CD1c-positive myeloid dendritic cell (primary cell): ENCODE data around the gene OR2H1.

Experiments used
- DNase-seq: peaks from one replicate; pipeline ENCODE4 v3.0.0-alpha.2; 2016; ENCODE audit errors: extremely low spot score

Gene OR2H1

GRCh38 chr6:29483735-29484134 is 26.8 kb downstream of the OR2H1 start:
- no peak for DNase-seq

- no peak for DNase-seq
Observed at GRCh38 chr6:29486577-29486976, 29.6 kb downstream of the OR2H1 start.

- no peak for DNase-seq
Observed at GRCh38 chr6:29487131-29487530, 30.2 kb downstream of the OR2H1 start.

- no peak for DNase-seq
Observed at GRCh38 chr6:29487660-29488059, 30.7 kb downstream of the OR2H1 start, which contains the start of gene MAS1L. Gene MAS1L (minus strand): TSS chr6:29487956. CDS start chr6:29487902, 54 bp downstream.

- DNase-seq, result no peak
Observed at GRCh38 chr6:29488874-29489273, 31.9 kb downstream of the OR2H1 start.

GRCh38 chr6:29489286-29489685 is 32.3 kb downstream of the OR2H1 start:
- DNase-seq, result no peak

- DNase-seq, result no peak
Observed at GRCh38 chr6:29490055-29490454, 33.1 kb downstream of the OR2H1 start.

- DNase-seq, result no peak
Observed at GRCh38 chr6:29490552-29490951, 33.6 kb downstream of the OR2H1 start.

- DNase-seq, result no peak
Observed at GRCh38 chr6:29491574-29491973, 34.6 kb downstream of the OR2H1 start.

GRCh38 chr6:29493261-29493660 is 36.3 kb downstream of the OR2H1 start:
- no peak for DNase-seq

- no peak for DNase-seq
Observed at GRCh38 chr6:29494131-29494530, 37.2 kb downstream of the OR2H1 start.

GRCh38 chr6:29495571-29495970 is 38.6 kb downstream of the OR2H1 start:
- DNase-seq, result no peak

GRCh38 chr6:29496961-29497360 is 40.0 kb downstream of the OR2H1 start:
- DNase-seq, result no peak

- no peak for DNase-seq
Observed at GRCh38 chr6:29499704-29500103, 42.7 kb downstream of the OR2H1 start.

GRCh38 chr6:29500594-29500993 is 43.6 kb downstream of the OR2H1 start:
- DNase-seq, result no peak

GRCh38 chr6:29501106-29501505 is 44.2 kb downstream of the OR2H1 start:
- DNase-seq, result no peak

- DNase-seq, result no peak
Observed at GRCh38 chr6:29502181-29502580, 45.2 kb downstream of the OR2H1 start.

- DNase-seq, result no peak
Observed at GRCh38 chr6:29502597-29502996, 45.6 kb downstream of the OR2H1 start.

GRCh38 chr6:29504961-29505360 is 48.0 kb downstream of the OR2H1 start:
- DNase-seq, result no peak

GRCh38 chr6:29505808-29506207 is 48.9 kb downstream of the OR2H1 start:
- no peak for DNase-seq

- DNase-seq, result no peak
Observed at GRCh38 chr6:29506446-29507067, 49.6 kb downstream of the OR2H1 start.

GRCh38 chr6:29507319-29507718 is 50.4 kb downstream of the OR2H1 start:
- DNase-seq, result no peak

- no peak for DNase-seq
Observed at GRCh38 chr6:29509239-29509638, 52.3 kb downstream of the OR2H1 start.

- no peak for DNase-seq
Observed at GRCh38 chr6:29509711-29510110, 52.8 kb downstream of the OR2H1 start.
